ENCODE data around the gene KRT72. TPM values are rescaled to one million over a fixed set of nuclear protein-coding genes. Genes with fewer than 3 reads are reported as not detected.

Gene KRT72
- total RNA-seq, 1 donor from 2014 or later, result 1.2 TPM

DNA sequence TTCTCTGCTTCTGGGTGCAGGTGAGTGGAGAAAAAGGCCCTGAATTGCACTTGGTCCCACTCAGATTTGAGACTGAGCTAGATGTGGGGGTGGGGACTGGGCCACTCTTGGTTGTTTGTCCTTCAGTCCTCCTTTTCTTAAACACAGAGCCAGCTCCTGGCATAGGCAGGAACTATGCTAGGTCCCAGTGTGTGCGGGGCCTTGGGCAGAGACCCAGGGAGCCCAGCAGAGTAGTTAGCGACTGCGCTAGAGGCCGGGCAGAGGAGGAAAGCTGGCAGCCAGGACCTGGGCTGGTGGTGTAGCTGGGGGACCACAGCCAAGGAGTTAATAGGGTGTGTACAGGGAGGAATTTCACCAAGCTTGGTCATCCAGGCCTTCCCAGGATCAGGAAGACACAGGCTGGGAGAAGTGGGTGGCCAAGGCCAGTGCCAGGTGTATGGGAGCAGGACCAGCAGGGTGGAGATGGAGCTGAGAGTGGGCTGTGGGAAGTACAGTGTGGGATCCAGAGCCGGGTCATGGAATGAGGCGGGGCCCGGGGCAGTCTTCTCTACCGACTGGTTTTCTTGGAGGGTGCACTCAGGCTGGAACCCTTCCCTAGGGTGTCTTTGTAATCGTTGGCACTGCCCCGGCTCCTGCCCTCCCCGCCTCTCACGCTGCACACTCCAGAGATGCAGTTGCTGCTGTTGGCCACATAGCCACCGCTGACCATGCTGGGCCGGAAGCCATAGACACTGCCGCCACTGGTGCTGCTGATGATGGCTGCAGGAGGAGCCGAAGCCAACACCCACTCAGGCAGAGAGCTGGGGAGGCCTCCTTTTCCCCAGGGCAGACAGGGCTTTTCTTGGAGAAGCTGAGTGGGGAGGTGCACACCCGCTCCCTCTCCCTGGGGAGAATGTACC is 57.0 kb downstream of the KRT72 start:
- DNase-seq (ENCODE audit: low spot score), result peak; percentile 33

GRCh38 chr12:52542785-52543318 is 58.4 kb downstream of the KRT72 start:
- no peak for DNase-seq (ENCODE audit: low spot score)

- DNase-seq (ENCODE audit: low spot score), result no peak
Measured at GRCh38 chr12:52542157-52542556, 59.1 kb downstream of the KRT72 start.

DNA sequence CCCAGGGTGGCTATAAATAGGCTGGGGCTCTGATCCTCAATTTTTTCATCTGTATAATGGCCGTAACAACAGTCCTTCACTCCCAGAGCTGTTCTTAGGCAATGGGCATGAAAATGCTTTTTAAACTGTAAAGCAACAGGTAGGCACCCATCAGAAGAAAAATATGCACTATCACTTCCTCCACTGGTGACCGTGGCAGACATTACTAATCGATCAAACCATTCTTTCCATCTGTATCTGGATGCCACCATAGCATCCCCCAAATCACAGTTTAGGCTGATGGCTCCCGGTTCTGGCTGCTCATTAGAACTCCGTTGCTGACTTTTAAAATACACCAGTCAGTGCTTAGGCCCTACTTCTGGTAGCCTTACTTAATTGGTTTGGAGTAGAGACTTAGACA is 59.6 kb downstream of the KRT72 start:
- no peak for DNase-seq (ENCODE audit: low spot score)

GRCh38 chr12:52540531-52540930 is 60.7 kb downstream of the KRT72 start:
- DNase-seq (ENCODE audit: low spot score), result no peak

DNA sequence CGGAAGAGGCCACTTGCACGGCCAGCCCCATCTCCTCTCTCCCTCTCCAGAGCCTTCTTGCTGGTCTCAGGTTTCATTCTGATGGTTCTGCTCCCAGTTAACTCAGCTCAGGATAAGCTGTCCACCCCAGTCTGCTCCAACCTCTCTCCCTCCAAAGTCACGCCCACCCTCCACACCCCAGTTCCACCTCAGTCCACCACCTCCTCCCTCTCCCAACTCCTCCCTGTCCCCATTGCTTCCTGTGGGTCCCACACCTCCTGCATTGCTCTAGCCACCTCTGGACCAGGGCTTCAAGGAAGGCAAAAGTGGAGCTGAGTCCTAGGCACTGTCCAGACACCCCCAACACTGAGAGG is 61.5 kb downstream of the KRT72 start:
- no peak for DNase-seq (ENCODE audit: low spot score)

- DNase-seq (ENCODE audit: low spot score), result peak; percentile 84
Measured at GRCh38 chr12:52539083-52539820, 62.0 kb downstream of the KRT72 start.

DNA sequence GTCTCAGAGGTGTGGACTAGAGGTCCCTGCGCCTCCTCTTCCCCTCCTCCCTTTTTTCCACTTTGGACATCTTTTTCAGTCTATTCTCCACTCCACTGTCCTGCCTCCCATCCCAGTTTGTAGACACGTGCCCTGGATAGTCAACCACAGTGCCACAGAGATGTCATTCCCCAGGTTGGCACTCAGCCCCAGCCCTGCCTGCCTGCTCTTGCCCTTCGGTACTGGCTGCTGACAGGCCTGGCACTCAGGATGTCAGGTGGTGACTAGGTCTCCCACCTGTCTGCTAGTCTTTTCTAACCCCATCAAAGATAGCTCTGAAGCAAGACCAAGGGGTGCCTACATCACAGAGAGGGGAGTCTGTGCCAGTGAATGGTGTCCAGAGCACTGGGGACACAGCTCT is 64.2 kb downstream of the KRT72 start:
- DNase-seq (ENCODE audit: low spot score), result no peak

Other genes starting within 250 kb of the KRT72 start
- gene KRT85, start 234.0 kb downstream of the KRT72 start, total RNA-seq (ENCODE audit: insufficient read depth, low replicate concordance), result not detected
- 2.2 TPM for gene KRT84, start 215.8 kb downstream of the KRT72 start, total RNA-seq (ENCODE audit: insufficient read depth, low replicate concordance)
- gene KRT82, start 195.1 kb downstream of the KRT72 start, total RNA-seq (ENCODE audit: insufficient read depth, low replicate concordance), result 1.7 TPM
- gene KRT75, start 167.1 kb downstream of the KRT72 start, total RNA-seq (ENCODE audit: insufficient read depth, low replicate concordance), result not detected
- gene KRT6B, start 149.3 kb downstream of the KRT72 start, total RNA-seq (ENCODE audit: insufficient read depth, low replicate concordance), result 8.2 TPM
- gene KRT6C, start 127.7 kb downstream of the KRT72 start, total RNA-seq (ENCODE audit: insufficient read depth, low replicate concordance), result 2.6 TPM
- 701 TPM for gene KRT6A, start 108.2 kb downstream of the KRT72 start, total RNA-seq (ENCODE audit: insufficient read depth, low replicate concordance)
- gene KRT5, start 81.1 kb downstream of the KRT72 start, total RNA-seq (ENCODE audit: insufficient read depth, low replicate concordance), result 446 TPM
- not detected for gene KRT71, start 48.3 kb downstream of the KRT72 start, total RNA-seq (ENCODE audit: insufficient read depth, low replicate concordance)
- gene KRT74, start 27.6 kb downstream of the KRT72 start, total RNA-seq (ENCODE audit: insufficient read depth, low replicate concordance), result 3.4 TPM
- not detected for gene KRT73, start 17.1 kb upstream of the KRT72 start, total RNA-seq (ENCODE audit: insufficient read depth, low replicate concordance)
- 0.48 TPM for gene KRT2, start 50.7 kb upstream of the KRT72 start, total RNA-seq (ENCODE audit: insufficient read depth, low replicate concordance)
- 4.1 TPM for gene KRT1, start 78.9 kb upstream of the KRT72 start, total RNA-seq (ENCODE audit: insufficient read depth, low replicate concordance)
- gene KRT77, start 102.1 kb upstream of the KRT72 start, total RNA-seq (ENCODE audit: insufficient read depth, low replicate concordance), result 0.96 TPM
- gene KRT76, start 175.9 kb upstream of the KRT72 start, total RNA-seq (ENCODE audit: insufficient read depth, low replicate concordance), result 2.2 TPM
- gene KRT3, start 194.7 kb upstream of the KRT72 start, total RNA-seq (ENCODE audit: insufficient read depth, low replicate concordance), result not detected
- gene KRT4, start 212.7 kb upstream of the KRT72 start, total RNA-seq (ENCODE audit: insufficient read depth, low replicate concordance), result 77.5 TPM
- not detected for gene KRT79, start 232.8 kb upstream of the KRT72 start, total RNA-seq (ENCODE audit: insufficient read depth, low replicate concordance)
- 8.7 TPM for gene KRT78, start 247.5 kb upstream of the KRT72 start, total RNA-seq (ENCODE audit: insufficient read depth, low replicate concordance)

Data from umbilical cord (tissue), 2 donors.